H9 (cell line): ENCODE results near the gene ELF2. TPM values are rescaled to one million over a fixed set of nuclear protein-coding genes. Genes with fewer than 3 reads are reported as not detected.
"Not testable (repeated sequence)": the region's sequence is repeated elsewhere in the genome, so short reads cannot be mapped to it uniquely, and the experiment has no call there.

Source experiments
- DNase-seq: peaks from one replicate; pipeline ENCODE4 v3.0.0-alpha.2; 2017
- H2AFZ ChIP-seq: one replicate; pipeline ENCODE4 v1.6.1; 2013; ENCODE audit warnings: mild to moderate bottlenecking, low read length, control low read depth, moderate library complexity
- H2AK5ac ChIP-seq: 2 replicates; pipeline ENCODE4 v1.6.1; 2013; ENCODE audit warnings: low read length, control low read depth, mixed read lengths; ENCODE audit not compliant: insufficient read length
- H2BK120ac ChIP-seq: one replicate; pipeline ENCODE4 v1.6.1; 2013; ENCODE audit warnings: low read depth, mild to moderate bottlenecking, low read length, control low read depth, inconsistent platforms; ENCODE audit not compliant: poor library complexity, severe bottlenecking
- H2BK12ac ChIP-seq: 2 replicates; pipeline ENCODE4 v1.6.1; 2013; ENCODE audit warnings: low read length, control low read depth, mixed read lengths, low read depth; ENCODE audit not compliant: insufficient read length
- H2BK15ac ChIP-seq: 2 replicates; pipeline ENCODE4 v1.6.1; 2013; ENCODE audit warnings: low read depth, low read length, control low read depth
- H2BK20ac ChIP-seq: one replicate; pipeline ENCODE4 v1.6.1; 2013; ENCODE audit warnings: low read depth, mild to moderate bottlenecking, low read length, control low read depth, inconsistent platforms; ENCODE audit not compliant: poor library complexity, severe bottlenecking
- H2BK5ac ChIP-seq: 2 replicates; pipeline ENCODE4 v1.6.1; 2013; ENCODE audit warnings: low read length, control low read depth, mixed read lengths; ENCODE audit not compliant: insufficient read length
- H3K14ac ChIP-seq: 2 replicates; pipeline ENCODE4 v1.6.1; 2013; ENCODE audit warnings: low read length, control low read depth; ENCODE audit not compliant: insufficient read depth
- H3K18ac ChIP-seq: 2 replicates; pipeline ENCODE4 v1.6.1; 2013; ENCODE audit warnings: low read depth, mild to moderate bottlenecking, mixed read lengths, low read length, control low read depth; ENCODE audit not compliant: insufficient read length
- H3K23ac ChIP-seq: 2 replicates; pipeline ENCODE4 v1.6.1; 2013; ENCODE audit warnings: low read length, control low read depth, mixed read lengths, low read depth; ENCODE audit not compliant: insufficient read length
- H3K23me2 ChIP-seq: 2 replicates; pipeline ENCODE4 v1.6.1; 2013; ENCODE audit warnings: low read depth, mild to moderate bottlenecking, mixed read lengths, low read length, control low read depth; ENCODE audit not compliant: insufficient read length, poor library complexity, severe bottlenecking
- H3K27ac ChIP-seq: 2 replicates; pipeline ENCODE4 v1.5.1; 2013; ENCODE audit warnings: low read length, control low read depth, mixed read lengths, low read depth; ENCODE audit not compliant: insufficient read length
- H3K27me3 ChIP-seq: 2 replicates; pipeline ENCODE4 v1.6.1; 2013; ENCODE audit warnings: low read length, control low read depth, inconsistent platforms; ENCODE audit not compliant: insufficient read depth
- H3K4ac ChIP-seq: 2 replicates; pipeline ENCODE4 v1.6.1; 2013; ENCODE audit warnings: low read depth, mild to moderate bottlenecking, control low read depth, inconsistent platforms, low read length, moderate library complexity
- H3K4me1 ChIP-seq: 2 replicates; pipeline ENCODE4 v1.6.1; 2013; ENCODE audit warnings: low read length, control low read depth, inconsistent platforms; ENCODE audit not compliant: insufficient read depth
- H3K4me2 ChIP-seq: 2 replicates; pipeline ENCODE4 v1.6.1; 2013; ENCODE audit warnings: low read length, control low read depth, mixed read lengths; ENCODE audit not compliant: insufficient read length, insufficient read depth
- H3K56ac ChIP-seq: 2 replicates; pipeline ENCODE4 v1.6.1; 2013; ENCODE audit warnings: low read depth, mild to moderate bottlenecking, mixed read lengths, low read length, control low read depth; ENCODE audit not compliant: insufficient read length
- H3K79me1 ChIP-seq: 2 replicates; pipeline ENCODE4 v1.6.1; 2013; ENCODE audit warnings: low read depth, mild to moderate bottlenecking, moderate library complexity, low read length, control low read depth, inconsistent platforms; ENCODE audit not compliant: insufficient read depth, poor library complexity, severe bottlenecking
- H3K79me2 ChIP-seq: 2 replicates; pipeline ENCODE4 v1.6.1; 2013; ENCODE audit warnings: low read length, control low read depth, inconsistent platforms; ENCODE audit not compliant: insufficient read depth
- H3K9ac ChIP-seq: 2 replicates; pipeline ENCODE4 v1.6.1; 2013; ENCODE audit warnings: low read length, control low read depth, mixed read lengths; ENCODE audit not compliant: insufficient read length; ENCODE audit errors: extremely low read depth
- H3K9me3 ChIP-seq: one replicate; pipeline ENCODE4 v1.6.1; 2013; ENCODE audit warnings: low read depth, low read length, inconsistent platforms; ENCODE audit not compliant: control insufficient read depth
- H3T11ph ChIP-seq: one replicate; pipeline ENCODE4 v1.6.1; 2013; ENCODE audit warnings: mild to moderate bottlenecking, low read length, control low read depth, inconsistent platforms
- H4K20me1 ChIP-seq: one replicate; pipeline ENCODE4 v1.6.1; 2013; ENCODE audit not compliant: control insufficient read depth, insufficient read length, insufficient read depth
- H4K5ac ChIP-seq: 2 replicates; pipeline ENCODE4 v1.6.1; 2013; ENCODE audit warnings: low read depth, mild to moderate bottlenecking, mixed read lengths, low read length, control low read depth; ENCODE audit not compliant: insufficient read length
- H4K8ac ChIP-seq: replicated peaks from 2 replicates; pipeline ENCODE4 v1.6.1; 2013; ENCODE audit warnings: low read length, control low read depth, mixed read lengths, low read depth; ENCODE audit not compliant: insufficient read length
- H4K91ac ChIP-seq: 2 replicates; pipeline ENCODE4 v1.6.1; 2013; ENCODE audit warnings: low read depth, mild to moderate bottlenecking, moderate library complexity, mixed read lengths, low read length, control low read depth; ENCODE audit not compliant: insufficient read length
- H3K27ac Mint-ChIP-seq, 3 experiments: 2 replicates in 2 of 3; 3 replicates in 1 of 3; pipeline ENCODE4 v1.8.0; 2020 to 2021; ENCODE audit warnings: mixed read lengths in 3 of 3, mild to moderate bottlenecking in 1 of 3, moderate library complexity in 1 of 3
- H3K27me3 Mint-ChIP-seq: 2 replicates; pipeline ENCODE4 v1.8.0; 2021; ENCODE audit warnings: low read depth, mild to moderate bottlenecking, moderate library complexity, mixed read lengths
- H3K36me3 Mint-ChIP-seq, 3 experiments: 2 replicates in 2 of 3; 3 replicates in 1 of 3; pipeline ENCODE4 v1.8.0; 2020 to 2021; ENCODE audit warnings: low read depth in 3 of 3, mixed read lengths in 3 of 3; ENCODE audit not compliant: insufficient read depth in 1 of 3
- H3K4me1 Mint-ChIP-seq, 2 experiments: 2 replicates each; pipeline ENCODE4 v1.8.0; 2020; ENCODE audit warnings: mixed read lengths in 2 of 2
- H3K4me3 Mint-ChIP-seq, 2 experiments: 2 replicates in 1 of 2; 3 replicates in 1 of 2; pipeline ENCODE4 v1.8.0; 2020 to 2021; ENCODE audit warnings: mild to moderate bottlenecking in 2 of 2, mixed read lengths in 2 of 2, moderate library complexity in 1 of 2
- H3K9me3 Mint-ChIP-seq, 2 experiments: 2 replicates in 1 of 2; 3 replicates in 1 of 2; pipeline ENCODE4 v1.8.0; 2020; ENCODE audit warnings: mild to moderate bottlenecking in 2 of 2, mixed read lengths in 2 of 2, moderate library complexity in 1 of 2
- CTCF ChIP-seq: fragments of 200-600 bp; sonication (generic); conservative IDR thresholded peaks from 3 replicates; pipeline ENCODE4 v1.8.0; 2021; ENCODE audit warnings: antibody characterized with exemption, mild to moderate bottlenecking
- WGBS: extraction: QIAGEN DNeasy Blood & Tissue Kit; methylation state at CpG from one replicate; pipeline ENCODE4 v1.1.7; 2013; ENCODE audit warnings: missing lambda C conversion rate, low lambda C conversion rate, mixed read lengths; ENCODE audit not compliant: insufficient read length; ENCODE audit errors: extremely low coverage; 5-methylcytosine and 5-hydroxymethylcytosine counted together
- total RNA-seq: library from RNA; stranded (reverse); gene quantifications from 2 replicates; pipeline ENCODE4 v1.2.1, GENCODE V29; 2021

Gene ELF2
- total RNA-seq, 1 experiment from 2014 or later: 49.6 TPM

- no peak overlapping the region for H3K4me2 ChIP-seq
- H2BK5ac ChIP-seq: no peak overlapping the region
- Mint-ChIP-seq H3K9me3 (no peaks in the 10 kb centered on the region), H3K4me1 (peaks cover 58 to 60% of the 10 kb centered on the region in 2 experiments), H3K4me3 (no peak overlapping the region), H3K27me3 (no peaks in the 10 kb centered on the region), H3K27ac (no peak overlapping the region; a peak in 1 of 7 replicates), H3K36me3 (peaks cover 9 to 19% (median 18%) of the 10 kb centered on the region in 3 experiments)
- H3T11ph ChIP-seq: no peak overlapping the region
- no peak overlapping the region for H3K27ac ChIP-seq
- no peak overlapping the region for H2BK12ac ChIP-seq
- H3K27me3 ChIP-seq: no peaks in the 10 kb centered on the region
- no peak overlapping the region for H3K23ac ChIP-seq
- no peaks in the 10 kb centered on the region for H3K9me3 ChIP-seq
- H3K9ac ChIP-seq: no peak overlapping the region
- no peak overlapping the region for H3K18ac ChIP-seq
- H4K20me1 ChIP-seq: no peaks in the 10 kb centered on the region
- H3K56ac ChIP-seq: no peak overlapping the region
- H3K14ac ChIP-seq: no peak overlapping the region
- H3K79me1 ChIP-seq: peaks cover 6% of the 10 kb centered on the region
- H4K5ac ChIP-seq: no peak overlapping the region
- DNase-seq: no peak
- H2BK20ac ChIP-seq: no peak overlapping the region
- H4K8ac ChIP-seq: no peak overlapping the region
- H4K91ac ChIP-seq: no peak overlapping the region
- no peaks in the 10 kb centered on the region for H3K23me2 ChIP-seq
- no peak overlapping the region for H2BK120ac ChIP-seq
- WGBS: no CpG with 5 or more reads among the region's 5 CpGs
- peaks cover 5% of the 10 kb centered on the region; the same call in 1 of the 2 replicates for H3K4me1 ChIP-seq
- no peak overlapping the region for H3K4ac ChIP-seq
- peaks cover 65% of the 10 kb centered on the region for H3K79me2 ChIP-seq
- no peak overlapping the region for H2BK15ac ChIP-seq
- no peak overlapping the region for H2AFZ ChIP-seq
- H2AK5ac ChIP-seq: no peak overlapping the region
- no peak for TF ChIP-seq CTCF
Observed at GRCh38 chr4:139022835-139023234, 154.2 kb downstream of the ELF2 start.

- peaks cover 63% of the 10 kb centered on the region; the same call in 1 of the 2 replicates for H3K79me2 ChIP-seq
- H3K27me3 Mint-ChIP-seq, H2BK5ac ChIP-seq, H2BK120ac ChIP-seq, H3K9me3 ChIP-seq, H3K27me3 ChIP-seq, H3K79me1 ChIP-seq, H3K4me1 ChIP-seq, H4K91ac ChIP-seq, H2BK15ac ChIP-seq, H4K20me1 ChIP-seq, H3K14ac ChIP-seq, H3K23ac ChIP-seq, H4K5ac ChIP-seq, H2BK20ac ChIP-seq, H3K56ac ChIP-seq, H4K8ac ChIP-seq, H3K23me2 ChIP-seq, H3K9me3 Mint-ChIP-seq, H3T11ph ChIP-seq, H3K4ac ChIP-seq, H2AK5ac ChIP-seq, H2BK12ac ChIP-seq, H3K18ac ChIP-seq, H3K9ac ChIP-seq, H2AFZ ChIP-seq, DNase-seq: not testable (repeated sequence)
- Mint-ChIP-seq H3K27ac (peak overlapping the region in 2 of 3 experiments; percentile 89 to 94; a peak in 3 of 7 replicates), H3K4me1 (peaks cover 59 to 62% of the 10 kb centered on the region in 2 experiments), H3K36me3 (peaks cover 14 to 24% (median 18%) of the 10 kb centered on the region in 3 experiments), H3K4me3 (peak overlapping the region in 1 of 2 experiments; percentile 65; a peak in 2 of 5 replicates)
- peak overlapping the region; percentile 47 for H3K4me2 ChIP-seq
- no CpG with 5 or more reads among the region's 12 CpGs for WGBS
- H3K27ac ChIP-seq: peak overlapping the region; percentile 47
Observed at GRCh38 chr4:139021071-139021470, 155.9 kb downstream of the ELF2 start.
